Muscle of leg (tissue), 11 donors: ENCODE results near the gene TENM4. TPM values are rescaled to one million over a fixed set of nuclear protein-coding genes. Genes with fewer than 3 reads are reported as not detected.

Experiments
- DNase-seq: peaks from one replicate; pipeline ENCODE4 v3.0.0; 2013
- H3K27ac ChIP-seq: one replicate; pipeline ENCODE4 v1.5.1; 2013; ENCODE audit warnings: mild to moderate bottlenecking, low read length, control low read depth
- H3K27me3 ChIP-seq: one replicate; pipeline ENCODE4 v1.6.1; 2013; ENCODE audit warnings: low read length; ENCODE audit not compliant: control insufficient read depth, insufficient read depth
- H3K36me3 ChIP-seq: one replicate; pipeline ENCODE4 v1.6.1; 2013; ENCODE audit warnings: low read length; ENCODE audit not compliant: control insufficient read depth, insufficient read depth
- H3K4me1 ChIP-seq: one replicate; pipeline ENCODE4 v1.6.1; 2013; ENCODE audit warnings: low read length; ENCODE audit not compliant: control insufficient read depth, insufficient read depth
- H3K4me3 ChIP-seq: one replicate; pipeline ENCODE4 v1.5.1; 2013; ENCODE audit warnings: low read length, control low read depth
- H3K9me3 ChIP-seq: replicated peaks from 2 replicates; pipeline ENCODE4 v1.6.1; 2013; ENCODE audit warnings: low read depth, low read length; ENCODE audit not compliant: control insufficient read depth
- WGBS: methylation state at CpG from one replicate; pipeline ENCODE4 v1.1.5; 2013; ENCODE audit warnings: missing lambda C conversion rate; ENCODE audit not compliant: insufficient coverage; 5-methylcytosine and 5-hydroxymethylcytosine counted together
- polyA plus RNA-seq, 8 donors: library from polyadenylated mRNA; unstranded; fragments of 120-200 nt; gene quantifications; one replicate each; pipeline versions ENCODE4 v1.2.1 to v1.2.3, GENCODE V29; 2013; ENCODE audit warnings: inconsistent platforms in 1 of 8, low replicate concordance in 1 of 8; ENCODE audit not compliant: insufficient read length in 8 of 8, insufficient read depth in 1 of 8
- total RNA-seq: library from RNA; stranded (reverse); fragments of 120-200 nt; gene quantifications from one replicate; pipeline ENCODE4 v1.2.4, GENCODE V29; 2013

TENM4 gene
- total and polyA plus RNA-seq, 9 donors: 4.6 to 13.8 (median 10.3) TPM

- Histone ChIP-seq H3K36me3 (no peaks in the 10 kb centered on the region), H3K27me3 (no peaks in the 10 kb centered on the region), H3K4me1 (peaks cover 6% of the 10 kb centered on the region), H3K27ac (no peak overlapping the region), H3K9me3 (no peaks in the 10 kb centered on the region), H3K4me3 (no peak overlapping the region)
- WGBS: 58% methylated on average over 2 of the region's 6 CpGs
- DNase-seq: peak; percentile 25
Observed at GRCh38 chr11:79336797-79337517, 103.9 kb downstream of the TENM4 start.

GRCh38 chr11:79335681-79336080, 105.1 kb downstream of the TENM4 start:
- no peak for DNase-seq
- 56% methylated on average over 3 of the region's 3 CpGs for WGBS
- H3K27ac ChIP-seq: no peak overlapping the region

GRCh38 chr11:79333355-79333754, 107.5 kb downstream of the TENM4 start:
- H3K4me3 ChIP-seq: no peak overlapping the region
- H3K4me1 ChIP-seq: peaks cover 20% of the 10 kb centered on the region
- no CpG with 5 or more reads among the region's 2 CpGs for WGBS
- H3K27me3 ChIP-seq: no peaks in the 10 kb centered on the region
- H3K36me3 ChIP-seq: no peaks in the 10 kb centered on the region
- no peaks in the 10 kb centered on the region for H3K9me3 ChIP-seq
- peak; percentile 21 for DNase-seq
- no peak overlapping the region for H3K27ac ChIP-seq

More at GRCh38 chr11:79335681-79336080, 105.1 kb downstream of the TENM4 start:
- Histone ChIP-seq H3K9me3 (no peaks in the 10 kb centered on the region), H3K27me3 (no peaks in the 10 kb centered on the region), H3K4me1 (peaks cover 16% of the 10 kb centered on the region), H3K36me3 (no peaks in the 10 kb centered on the region), H3K4me3 (no peak overlapping the region)

GRCh38 chr11:79332017-79332416, 108.8 kb downstream of the TENM4 start:
- DNase-seq: no peak
- no CpG with 5 or more reads among the region's 2 CpGs for WGBS
- peaks cover 17% of the 10 kb centered on the region for H3K4me1 ChIP-seq

GRCh38 chr11:79331203-79331901, 109.5 kb downstream of the TENM4 start:
- Histone ChIP-seq H3K9me3 (no peaks in the 10 kb centered on the region), H3K27ac (no peak overlapping the region), H3K4me1 (peaks cover 17% of the 10 kb centered on the region), H3K27me3 (no peaks in the 10 kb centered on the region), H3K36me3 (no peaks in the 10 kb centered on the region), H3K4me3 (no peak overlapping the region)
- DNase-seq: no peak
- WGBS: 30% methylated on average over 2 of the region's 5 CpGs

More at GRCh38 chr11:79332017-79332416, 108.8 kb downstream of the TENM4 start:
- Histone ChIP-seq H3K4me3 (no peak overlapping the region), H3K36me3 (no peaks in the 10 kb centered on the region), H3K9me3 (no peaks in the 10 kb centered on the region), H3K27ac (no peak overlapping the region), H3K27me3 (no peaks in the 10 kb centered on the region)

- no peak overlapping the region for H3K4me3 ChIP-seq
- H3K27me3 ChIP-seq: no peaks in the 10 kb centered on the region
- peak; percentile 32 for DNase-seq
- peaks cover 17% of the 10 kb centered on the region for H3K4me1 ChIP-seq
- no peak overlapping the region for H3K27ac ChIP-seq
- no peaks in the 10 kb centered on the region for H3K36me3 ChIP-seq
- no peaks in the 10 kb centered on the region for H3K9me3 ChIP-seq
- WGBS: 47% methylated on average over 6 of the region's 8 CpGs
Observed at GRCh38 chr11:79330651-79331050, 110.2 kb downstream of the TENM4 start.

GRCh38 chr11:79329561-79329960, 111.3 kb downstream of the TENM4 start:
- no peaks in the 10 kb centered on the region for H3K9me3 ChIP-seq
- no peak overlapping the region for H3K27ac ChIP-seq
- no peaks in the 10 kb centered on the region for H3K36me3 ChIP-seq
- peaks cover 17% of the 10 kb centered on the region for H3K4me1 ChIP-seq
- H3K4me3 ChIP-seq: no peak overlapping the region
- no peaks in the 10 kb centered on the region for H3K27me3 ChIP-seq
- DNase-seq: no peak
- 65% methylated on average over 6 of the region's 6 CpGs for WGBS

- no peak for DNase-seq
- H3K4me3 ChIP-seq: no peak overlapping the region
- WGBS: no CpG with 5 or more reads among the region's 9 CpGs
- no peaks in the 10 kb centered on the region for H3K36me3 ChIP-seq
- H3K27ac ChIP-seq: no peak overlapping the region
- H3K9me3 ChIP-seq: no peaks in the 10 kb centered on the region
- no peaks in the 10 kb centered on the region for H3K27me3 ChIP-seq
- H3K4me1 ChIP-seq: peaks cover 17% of the 10 kb centered on the region
Observed at GRCh38 chr11:79328402-79328801, 112.4 kb downstream of the TENM4 start.

- H3K4me3 ChIP-seq: no peak overlapping the region
- no peaks in the 10 kb centered on the region for H3K27me3 ChIP-seq
- H3K27ac ChIP-seq: no peak overlapping the region
- H3K4me1 ChIP-seq: peaks cover 6% of the 10 kb centered on the region
- no peaks in the 10 kb centered on the region for H3K36me3 ChIP-seq
- H3K9me3 ChIP-seq: no peaks in the 10 kb centered on the region
- WGBS: 91% methylated on average over 3 of the region's 10 CpGs
- no peak for DNase-seq
Observed at GRCh38 chr11:79325851-79326250, 115.0 kb downstream of the TENM4 start.

- Histone ChIP-seq H3K4me3 (no peak overlapping the region), H3K36me3 (no peaks in the 10 kb centered on the region), H3K27me3 (no peaks in the 10 kb centered on the region), H3K4me1 (no peaks in the 10 kb centered on the region), H3K9me3 (no peaks in the 10 kb centered on the region), H3K27ac (no peak overlapping the region)
- DNase-seq: no peak
- WGBS: 60% methylated on average over 1 of the region's 6 CpGs
Observed at GRCh38 chr11:79321263-79321662, 119.6 kb downstream of the TENM4 start.
